Stomach (tissue), 9 donors: ENCODE results near the gene RNPS1. TPM values are rescaled to one million over a fixed set of nuclear protein-coding genes. Genes with fewer than 3 reads are reported as not detected.

Experiments used
- DNase-seq, 2 donors: peaks; one replicate each; pipeline versions ENCODE4 v3.0.0 to v3.0.0-alpha.2; 2013 to 2019
- H3K27ac ChIP-seq, 5 donors: fragments of 200-600 bp in 4 of 5; sonication (generic) in 4 of 5; one replicate each; pipeline ENCODE4 v1.5.1; 2013 to 2019; ENCODE audit warnings: mild to moderate bottlenecking in 1 of 5, moderate library complexity in 1 of 5
- H3K27me3 ChIP-seq, 3 donors: fragments of 200-600 bp; sonication (generic); one replicate each; pipeline ENCODE4 v1.5.1; 2017 to 2019; ENCODE audit warnings: mixed run types in 1 of 3
- H3K36me3 ChIP-seq, 4 donors: fragments of 200-600 bp; sonication (generic); 1 replicate in 3 of 4; 2 replicates in 1 of 4; pipeline ENCODE4 v1.5.1; 2016 to 2019
- H3K4me1 ChIP-seq, 4 donors: fragments of 200-600 bp; sonication (generic); one replicate each; pipeline ENCODE4 v1.5.1; 2016 to 2019
- H3K4me3 ChIP-seq, 4 donors: fragments of 200-600 bp; sonication (generic) in 3 of 4; one replicate each; pipeline ENCODE4 v1.5.1; 2016 to 2019; ENCODE audit warnings: mild to moderate bottlenecking in 1 of 4
- H3K9me3 ChIP-seq, 4 donors: fragments of 200-600 bp; sonication (generic); one replicate each; pipeline ENCODE4 v1.5.1; 2016 to 2019
- CTCF ChIP-seq, 7 experiments: fragments of 450-650 bp in 4 of 7; fragments of 200-600 bp in 3 of 7; sonication (generic) in 3 of 7; IDR thresholded peaks; one replicate each; pipeline ENCODE4 v1.5.1; 2016 to 2019; ENCODE audit warnings: antibody characterized with exemption in 7 of 7, control low read depth in 2 of 7, mild to moderate bottlenecking in 1 of 7
- EP300 ChIP-seq: sonication (generic); formaldehyde crosslinking; IDR thresholded peaks from one replicate; pipeline ENCODE4 v1.6.1; 2017; ENCODE audit warnings: antibody characterized with exemption
- POLR2A ChIP-seq, 4 donors: fragments of 450-650 bp; IDR thresholded peaks; one replicate each; pipeline ENCODE4 v1.6.1; 2016; ENCODE audit warnings: antibody characterized with exemption in 4 of 4, control low read depth in 2 of 4, mild to moderate bottlenecking in 1 of 4, moderate library complexity in 1 of 4
- POLR2AphosphoS5 ChIP-seq, 3 donors: sonication (generic); formaldehyde crosslinking; IDR thresholded peaks; one replicate each; pipeline ENCODE4 v1.6.1; 2016; ENCODE audit warnings: antibody characterized with exemption in 3 of 3
- WGBS, 5 donors: extraction: QIAGEN DNeasy Blood & Tissue Kit in 3 of 5; methylation state at CpG; one replicate each; pipeline versions ENCODE4 v1.1.5 to v1.1.7; 2013 to 2018; 5-methylcytosine and 5-hydroxymethylcytosine counted together
- intact Hi-C: fragments of 100-400 bp; cut with DNase I; formaldehyde crosslinking; loops from one replicate; pipeline ENCODE4 v1.15.1; 2023; ENCODE audit warnings: low total_unique reads
- polyA plus RNA-seq, 3 donors: library from polyadenylated mRNA; stranded (reverse); fragments of 200-250 nt; gene quantifications; one replicate each; pipeline ENCODE4 v1.2.3, GENCODE V29; 2013
- total RNA-seq, 5 donors: library from RNA; depleted of rRNA; stranded (reverse); fragments of >200 nt; gene quantifications; one replicate each; pipeline versions ENCODE4 v1.1.0 to v1.2.3, GENCODE V29; 2014 to 2016
- donor health status: healthy with polysubstance abuse.
- donor health status: Bipolar disorder and iron deficiency.
- donor health status: healthy.

The RNPS1 gene
- total and polyA plus RNA-seq, 8 donors, result 72.7 to 162 (median 115) TPM

DNA sequence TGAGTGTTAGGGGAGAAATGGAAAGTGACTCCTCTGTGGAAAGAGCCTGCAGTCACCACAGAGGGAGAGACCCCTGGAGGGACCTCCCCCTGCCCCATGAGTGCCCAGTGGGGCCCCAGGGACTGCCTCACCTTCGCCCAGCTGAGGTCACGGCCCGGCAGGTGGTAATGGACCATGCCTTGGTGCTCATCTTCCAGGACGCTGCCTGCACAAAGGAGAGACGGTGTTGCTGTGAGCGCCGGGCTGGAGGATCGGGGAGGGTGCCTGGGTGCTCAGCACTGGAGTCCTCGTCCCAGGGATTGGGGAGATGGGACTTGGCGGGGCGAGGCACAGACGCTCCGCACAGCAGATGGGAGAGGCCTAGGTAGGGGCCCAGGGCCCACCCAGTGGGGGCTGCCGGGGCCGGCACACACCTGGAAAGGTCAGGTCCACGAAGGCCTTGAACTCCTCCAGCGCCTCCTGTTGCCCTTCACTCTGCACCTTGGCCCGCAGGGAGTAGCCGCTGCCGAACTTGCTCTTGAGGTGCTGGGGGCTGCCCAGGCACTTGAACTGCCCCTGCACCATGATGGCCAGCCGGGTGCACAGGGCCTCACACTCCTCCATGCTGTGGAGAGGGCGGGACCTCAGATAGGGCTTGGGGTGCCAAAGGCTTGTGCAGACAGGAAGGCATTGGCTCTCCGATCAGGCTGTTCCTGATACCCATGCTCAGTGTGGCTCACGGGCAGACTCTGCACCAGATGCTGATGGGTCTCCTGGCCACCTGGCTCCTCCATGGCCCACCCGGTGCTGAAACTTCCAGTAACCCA lies 9.7 kb upstream of the RNPS1 start:
- TF ChIP-seq POLR2AphosphoS5 (IDR thresholded peaks at IDR 0.05), result no peak
- no peak for TF ChIP-seq POLR2A (IDR thresholded peaks at IDR 0.05)
- TF ChIP-seq EP300, result no peak
- TF ChIP-seq CTCF (IDR thresholded peaks at IDR 0.05), result no peak
- WGBS, 5 donors, result 86 to 92% (median 90%) methylated on average over 17 to 25 of the region's 25 CpGs
- intact Hi-C loops, result no loop called here
- Histone ChIP-seq H3K4me3 (no peak overlapping the region), H3K9me3 (no peaks in the 10 kb centered on the region), H3K4me1 (no peaks in the 10 kb centered on the region), H3K27me3 (no peaks in the 10 kb centered on the region), H3K36me3 (peaks cover 0 to 32% (median 20%) of the 10 kb centered on the region in 4 donors), H3K27ac (no peak overlapping the region)
- no peak for DNase-seq

- H3K27ac ChIP-seq, result no peak overlapping the region
- TF ChIP-seq POLR2A (IDR thresholded peaks at IDR 0.05) (no peak), EP300 (no peak), CTCF (IDR thresholded peaks at IDR 0.05) (no peak), POLR2AphosphoS5 (IDR thresholded peaks at IDR 0.05) (no peak)
- peaks cover 0 to 37% (median 20%) of the 10 kb centered on the region in 4 donors for H3K36me3 ChIP-seq
- no peaks in the 10 kb centered on the region for H3K27me3 ChIP-seq
- no peaks in the 10 kb centered on the region for H3K9me3 ChIP-seq
- peaks cover 0 to 5% (median 0%) of the 10 kb centered on the region in 4 donors for H3K4me1 ChIP-seq
- intact Hi-C loops, result no loop called here
- DNase-seq, result no peak
- 72 to 80% (median 77%) methylated on average over 26 of the region's 26 CpGs for WGBS, 5 donors
- H3K4me3 ChIP-seq, result no peak overlapping the region
Observed at GRCh38 chr16:2276368-2277195, 8.7 kb upstream of the RNPS1 start.

DNA sequence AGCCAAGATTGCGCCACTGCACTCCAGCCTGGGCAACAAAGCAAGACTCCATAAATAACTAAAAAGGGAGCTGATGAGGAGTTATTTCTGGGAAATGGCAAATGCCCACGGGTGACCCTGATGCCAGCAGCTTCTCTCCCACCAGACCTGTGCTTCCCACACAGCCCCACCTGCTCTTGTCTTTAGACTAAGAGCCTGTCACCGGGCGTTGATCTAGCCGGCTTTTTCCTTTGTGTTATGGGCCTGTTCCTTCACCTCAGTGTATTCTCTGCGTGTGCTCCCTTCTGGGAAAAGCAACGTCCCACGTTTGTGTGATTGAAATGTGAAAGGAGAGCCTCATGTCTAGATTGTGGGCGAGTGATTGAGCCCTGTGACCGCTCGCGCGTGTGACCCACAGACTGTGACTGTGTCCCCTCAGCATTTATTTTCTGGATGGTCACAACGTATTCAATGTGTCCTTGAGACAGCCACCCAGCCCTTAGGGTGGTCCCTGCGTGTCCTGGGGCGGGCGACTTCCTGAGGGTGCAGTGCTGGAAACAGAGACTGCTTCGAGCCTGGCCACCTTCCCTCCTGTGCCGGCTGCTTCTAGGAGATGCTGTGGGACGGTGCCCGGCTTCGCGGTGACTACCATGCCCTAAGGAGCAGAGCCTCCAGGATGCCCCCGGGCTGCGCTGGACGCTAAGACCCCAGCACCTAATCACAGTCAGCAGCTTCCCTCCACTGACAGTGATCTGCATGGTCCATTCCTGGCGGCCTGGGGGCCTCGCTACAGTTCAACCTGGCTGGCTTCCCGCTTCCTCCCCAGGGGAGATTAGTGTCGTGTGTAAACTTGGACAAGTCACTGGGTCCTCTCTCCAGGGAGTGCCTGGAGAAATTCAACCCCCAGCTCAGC lies 7.8 kb upstream of the RNPS1 start:
- Histone ChIP-seq H3K4me3 (no peak overlapping the region), H3K27me3 (no peaks in the 10 kb centered on the region), H3K9me3 (no peaks in the 10 kb centered on the region), H3K36me3 (peaks cover 0 to 31% (median 16%) of the 10 kb centered on the region in 4 donors), H3K4me1 (peaks cover 0 to 14% (median 0%) of the 10 kb centered on the region in 4 donors), H3K27ac (no peak overlapping the region)
- intact Hi-C loops, result no loop called here
- WGBS, 5 donors, result 72 to 74% (median 73%) methylated on average over 24 to 30 of the region's 30 CpGs
- DNase-seq, result no peak
- TF ChIP-seq EP300 (no peak), POLR2A (IDR thresholded peaks at IDR 0.05) (no peak), POLR2AphosphoS5 (IDR thresholded peaks at IDR 0.05) (no peak), CTCF (IDR thresholded peaks at IDR 0.05) (no peak)

DNA sequence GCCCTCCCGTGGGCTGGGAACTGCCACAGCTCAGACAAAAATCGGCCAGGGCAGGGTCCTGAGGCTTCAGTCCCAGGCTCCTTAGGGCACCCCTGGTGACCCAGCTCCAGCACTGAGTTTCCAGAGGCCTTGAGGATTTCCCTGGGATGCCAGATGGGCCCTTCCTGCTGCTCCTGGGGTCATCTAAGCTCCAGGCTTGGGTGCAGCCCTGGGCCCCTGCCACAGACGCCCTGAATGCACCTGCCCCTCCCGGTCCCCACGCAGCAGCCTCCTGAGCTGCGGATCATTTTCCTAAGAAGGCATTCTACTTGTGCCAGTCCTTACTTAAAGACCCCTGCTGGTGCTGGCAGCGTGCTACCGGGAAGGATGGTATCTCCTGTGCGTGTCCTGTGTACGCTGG lies 6.0 kb upstream of the RNPS1 start:
- WGBS, 5 donors, result 80 to 88% (median 84%) methylated on average over 8 to 10 of the region's 10 CpGs

More for the DNA sequence above, 6.0 kb upstream of the RNPS1 start:
- H3K4me1 ChIP-seq, result peaks cover 9 to 32% (median 13%) of the 10 kb centered on the region in 4 donors
- H3K36me3 ChIP-seq, result peaks cover 0 to 22% (median 12%) of the 10 kb centered on the region in 4 donors
- intact Hi-C loops, result no loop called here
- DNase-seq, result no peak
- H3K4me3 ChIP-seq, result no peak overlapping the region
- no peaks in the 10 kb centered on the region for H3K27me3 ChIP-seq
- H3K27ac ChIP-seq, result no peak overlapping the region
- no peaks in the 10 kb centered on the region for H3K9me3 ChIP-seq
- no peak for TF ChIP-seq POLR2A (IDR thresholded peaks at IDR 0.05)
- no peak for TF ChIP-seq EP300
- TF ChIP-seq CTCF (IDR thresholded peaks at IDR 0.05), result no peak
- TF ChIP-seq POLR2AphosphoS5 (IDR thresholded peaks at IDR 0.05), result no peak
